H1 (cell line): ENCODE results near the gene KLHL21. TPM values are rescaled to one million over a fixed set of nuclear protein-coding genes. Genes with fewer than 3 reads are reported as not detected.

Experiments used
- SAP30 ChIP-seq: fragments of 300-600 bp; sonication (generic); IDR thresholded peaks from 2 replicates; pipeline ENCODE4 v1.7.1; 2012; ENCODE audit warnings: low read length, moderate library complexity, mild to moderate bottlenecking, inconsistent platforms; ENCODE audit not compliant: insufficient read depth, insufficient replicate concordance
- TEAD4 ChIP-seq: IDR thresholded peaks from 2 replicates; pipeline ENCODE4 v1.6.1; 2012; ENCODE audit warnings: low read depth, low read length, inconsistent platforms, mixed read lengths
- polyA plus RNA-seq, 7 experiments: library from polyadenylated mRNA; depleted of rRNA in 3 of 7; stranded (reverse) in 5 of 7; unstranded in 2 of 7; fragments of >200 nt in 5 of 7; fragments of 200-250 nt in 2 of 7; gene quantifications; 1 replicate in 5 of 7; 2 replicates in 1 of 7; 4 replicates in 1 of 7; pipeline versions ENCODE4 v1.2.1 to v1.2.3, GENCODE V29; 2011 to 2013; ENCODE audit warnings: missing spikeins in 2 of 7, mixed read lengths in 2 of 7
- total RNA-seq: library from RNA; stranded (reverse); fragmentation: NEBNext Ultra II Directional; extraction: Animal tissue kit (Norgen Biotek cat#: 25700); gene quantifications from 2 replicates; pipeline ENCODE4 v1.2.1, GENCODE V29; 2021

The KLHL21 gene
- total and polyA plus RNA-seq, 2 of the 8 experiments (the other 6 are each of a cell fraction or from before 2014, with no cell fraction given): 11.9 to 22.3 TPM

GRCh38 chr1:6597777-6598131, 4.9 kb downstream of the KLHL21 start (continued):
- TF ChIP-seq SAP30 (no peak), TEAD4 (no peak)
